ENCODE results near the gene MOV10. TPM values are rescaled to one million over a fixed set of nuclear protein-coding genes. Genes with fewer than 3 reads are reported as not detected.

Gene MOV10
- 10 to 100 TPM; 43.2 to 67.6 TPM for polyA plus RNA-seq

GRCh38 chr1:112674440-112674985 is at the start of gene MOV10:
Gene MOV10, plus strand, starts transcription at chr1:112674659. Its CDS starts 254 bp downstream, at chr1:112674913.
- H3K9me3 ChIP-seq (ENCODE audit: control insufficient read depth in 2 of 2, insufficient read depth in 1 of 2, low read depth in 1 of 2, low read length in 1 of 2), result no peaks in the 10 kb centered on the region
- 0% methylated on average over 30 of the region's 30 CpGs for WGBS, 2 donors
- H3K4me3 ChIP-seq (ENCODE audit: low read depth in 1 of 2, low read length in 2 of 2), result peak within 1 kb of the TSS; percentile 85 to 93
- H3K4me1 ChIP-seq (ENCODE audit: control insufficient read depth in 2 of 2, insufficient read depth in 2 of 2, low read length in 1 of 2), result no peaks in the 10 kb centered on the region
- no peaks in the 10 kb centered on the region for H3K27me3 ChIP-seq (ENCODE audit: control insufficient read depth in 1 of 2, insufficient read depth in 2 of 2, low read length in 2 of 2)
- H3K27ac ChIP-seq (ENCODE audit: low read depth in 2 of 2, low read length in 1 of 2), result peak within 1 kb of the TSS; percentile 90 to 93
- H3K36me3 ChIP-seq (ENCODE audit: control insufficient read depth in 2 of 2, insufficient read depth in 2 of 2, low read length in 1 of 2), result peaks cover 0 to 1% of the 10 kb centered on the region in 2 donors

- H3K4me1 ChIP-seq (ENCODE audit: control insufficient read depth in 2 of 2, insufficient read depth in 2 of 2, low read length in 1 of 2), result peaks cover 2 to 3% of the 10 kb centered on the region in 2 donors
- WGBS, 2 donors, result 92 to 97% methylated on average over 2 of the region's 2 CpGs
- H3K4me3 ChIP-seq (ENCODE audit: low read depth in 1 of 2, low read length in 2 of 2), result no peak overlapping the region
- H3K27me3 ChIP-seq (ENCODE audit: control insufficient read depth in 1 of 2, insufficient read depth in 2 of 2, low read length in 2 of 2), result no peaks in the 10 kb centered on the region
- H3K9me3 ChIP-seq (ENCODE audit: control insufficient read depth in 2 of 2, insufficient read depth in 1 of 2, low read depth in 1 of 2, low read length in 1 of 2), result no peaks in the 10 kb centered on the region
- H3K27ac ChIP-seq (ENCODE audit: low read depth in 2 of 2, low read length in 1 of 2), result no peak overlapping the region
- H3K36me3 ChIP-seq (ENCODE audit: control insufficient read depth in 2 of 2, insufficient read depth in 2 of 2, low read length in 1 of 2), result peaks cover 0 to 2% of the 10 kb centered on the region in 2 donors
Observed at GRCh38 chr1:112625696-112626095, 48.8 kb upstream of the MOV10 start.

GRCh38 chr1:112626193-112626592 is 48.3 kb upstream of the MOV10 start:
- Histone ChIP-seq H3K36me3 (ENCODE audit: control insufficient read depth in 2 of 2, insufficient read depth in 2 of 2, low read length in 1 of 2) (peaks cover 0 to 2% of the 10 kb centered on the region in 2 donors), H3K9me3 (ENCODE audit: control insufficient read depth in 2 of 2, insufficient read depth in 1 of 2, low read depth in 1 of 2, low read length in 1 of 2) (no peaks in the 10 kb centered on the region), H3K4me3 (ENCODE audit: low read depth in 1 of 2, low read length in 2 of 2) (no peak overlapping the region), H3K27ac (ENCODE audit: low read depth in 2 of 2, low read length in 1 of 2) (no peak overlapping the region), H3K27me3 (ENCODE audit: control insufficient read depth in 1 of 2, insufficient read depth in 2 of 2, low read length in 2 of 2) (no peaks in the 10 kb centered on the region), H3K4me1 (ENCODE audit: control insufficient read depth in 2 of 2, insufficient read depth in 2 of 2, low read length in 1 of 2) (peaks cover 2 to 3% of the 10 kb centered on the region in 2 donors)
- whole genome bisulfite sequencing, 2 donors, result 92 to 93% methylated on average over 5 of the region's 5 CpGs

GRCh38 chr1:112626887-112627286 is 47.6 kb upstream of the MOV10 start:
- no peaks in the 10 kb centered on the region for H3K9me3 ChIP-seq (ENCODE audit: control insufficient read depth in 2 of 2, insufficient read depth in 1 of 2, low read depth in 1 of 2, low read length in 1 of 2)
- no peak overlapping the region for H3K27ac ChIP-seq (ENCODE audit: low read depth in 2 of 2, low read length in 1 of 2)
- peaks cover 0 to 2% of the 10 kb centered on the region in 2 donors for H3K36me3 ChIP-seq (ENCODE audit: control insufficient read depth in 2 of 2, insufficient read depth in 2 of 2, low read length in 1 of 2)
- peaks cover 2 to 3% of the 10 kb centered on the region in 2 donors for H3K4me1 ChIP-seq (ENCODE audit: control insufficient read depth in 2 of 2, insufficient read depth in 2 of 2, low read length in 1 of 2)
- H3K27me3 ChIP-seq (ENCODE audit: control insufficient read depth in 1 of 2, insufficient read depth in 2 of 2, low read length in 2 of 2), result no peaks in the 10 kb centered on the region
- H3K4me3 ChIP-seq (ENCODE audit: low read depth in 1 of 2, low read length in 2 of 2), result no peak overlapping the region

GRCh38 chr1:112628516-112628915 is 45.9 kb upstream of the MOV10 start:
- Histone ChIP-seq H3K4me3 (ENCODE audit: low read depth in 1 of 2, low read length in 2 of 2) (no peak overlapping the region), H3K4me1 (ENCODE audit: control insufficient read depth in 2 of 2, insufficient read depth in 2 of 2, low read length in 1 of 2) (peaks cover 2 to 3% of the 10 kb centered on the region in 2 donors)
- WGBS, 2 donors, result 71 to 75% methylated on average over 2 of the region's 2 CpGs

GRCh38 chr1:112629256-112629655 is 45.2 kb upstream of the MOV10 start:
- H3K4me1 ChIP-seq (ENCODE audit: control insufficient read depth in 2 of 2, insufficient read depth in 2 of 2, low read length in 1 of 2), result peaks cover 2 to 3% of the 10 kb centered on the region in 2 donors
- no peaks in the 10 kb centered on the region for H3K27me3 ChIP-seq (ENCODE audit: control insufficient read depth in 1 of 2, insufficient read depth in 2 of 2, low read length in 2 of 2)
- H3K27ac ChIP-seq (ENCODE audit: low read depth in 2 of 2, low read length in 1 of 2), result no peak overlapping the region
- H3K4me3 ChIP-seq (ENCODE audit: low read depth in 1 of 2, low read length in 2 of 2), result no peak overlapping the region
- H3K36me3 ChIP-seq (ENCODE audit: control insufficient read depth in 2 of 2, insufficient read depth in 2 of 2, low read length in 1 of 2), result peaks cover 0 to 2% of the 10 kb centered on the region in 2 donors
- no peaks in the 10 kb centered on the region for H3K9me3 ChIP-seq (ENCODE audit: control insufficient read depth in 2 of 2, insufficient read depth in 1 of 2, low read depth in 1 of 2, low read length in 1 of 2)

More at GRCh38 chr1:112628516-112628915, 45.9 kb upstream of the MOV10 start:
- Histone ChIP-seq H3K36me3 (ENCODE audit: control insufficient read depth in 2 of 2, insufficient read depth in 2 of 2, low read length in 1 of 2) (peaks cover 0 to 2% of the 10 kb centered on the region in 2 donors), H3K27me3 (ENCODE audit: control insufficient read depth in 1 of 2, insufficient read depth in 2 of 2, low read length in 2 of 2) (no peaks in the 10 kb centered on the region), H3K9me3 (ENCODE audit: control insufficient read depth in 2 of 2, insufficient read depth in 1 of 2, low read depth in 1 of 2, low read length in 1 of 2) (no peaks in the 10 kb centered on the region), H3K27ac (ENCODE audit: low read depth in 2 of 2, low read length in 1 of 2) (no peak overlapping the region)

- H3K27me3 ChIP-seq (ENCODE audit: control insufficient read depth in 1 of 2, insufficient read depth in 2 of 2, low read length in 2 of 2), result no peaks in the 10 kb centered on the region
- H3K36me3 ChIP-seq (ENCODE audit: control insufficient read depth in 2 of 2, insufficient read depth in 2 of 2, low read length in 1 of 2), result no peaks in the 10 kb centered on the region
- H3K9me3 ChIP-seq (ENCODE audit: control insufficient read depth in 2 of 2, insufficient read depth in 1 of 2, low read depth in 1 of 2, low read length in 1 of 2), result no peaks in the 10 kb centered on the region
- H3K4me3 ChIP-seq (ENCODE audit: low read depth in 1 of 2, low read length in 2 of 2), result no peak overlapping the region
- H3K27ac ChIP-seq (ENCODE audit: low read depth in 2 of 2, low read length in 1 of 2), result no peak overlapping the region
- 78 to 92% methylated on average over 2 of the region's 2 CpGs for WGBS, 2 donors
- H3K4me1 ChIP-seq (ENCODE audit: control insufficient read depth in 2 of 2, insufficient read depth in 2 of 2, low read length in 1 of 2), result no peaks in the 10 kb centered on the region
Observed at GRCh38 chr1:112633628-112634027, 40.8 kb upstream of the MOV10 start.

- Histone ChIP-seq H3K27me3 (ENCODE audit: control insufficient read depth in 1 of 2, insufficient read depth in 2 of 2, low read length in 2 of 2) (no peaks in the 10 kb centered on the region), H3K36me3 (ENCODE audit: control insufficient read depth in 2 of 2, insufficient read depth in 2 of 2, low read length in 1 of 2) (no peaks in the 10 kb centered on the region), H3K4me3 (ENCODE audit: low read depth in 1 of 2, low read length in 2 of 2) (no peak overlapping the region), H3K27ac (ENCODE audit: low read depth in 2 of 2, low read length in 1 of 2) (no peak overlapping the region), H3K4me1 (ENCODE audit: control insufficient read depth in 2 of 2, insufficient read depth in 2 of 2, low read length in 1 of 2) (no peaks in the 10 kb centered on the region), H3K9me3 (ENCODE audit: control insufficient read depth in 2 of 2, insufficient read depth in 1 of 2, low read depth in 1 of 2, low read length in 1 of 2) (no peaks in the 10 kb centered on the region)
Observed at GRCh38 chr1:112634367-112634766, 40.1 kb upstream of the MOV10 start.

- H3K4me3 ChIP-seq (ENCODE audit: low read depth in 1 of 2, low read length in 2 of 2), result no peak overlapping the region
- no peaks in the 10 kb centered on the region for H3K4me1 ChIP-seq (ENCODE audit: control insufficient read depth in 2 of 2, insufficient read depth in 2 of 2, low read length in 1 of 2)
- no peaks in the 10 kb centered on the region for H3K36me3 ChIP-seq (ENCODE audit: control insufficient read depth in 2 of 2, insufficient read depth in 2 of 2, low read length in 1 of 2)
- H3K9me3 ChIP-seq (ENCODE audit: control insufficient read depth in 2 of 2, insufficient read depth in 1 of 2, low read depth in 1 of 2, low read length in 1 of 2), result no peaks in the 10 kb centered on the region
- WGBS, 2 donors, result 83 to 85% methylated on average over 2 of the region's 2 CpGs
- no peak overlapping the region for H3K27ac ChIP-seq (ENCODE audit: low read depth in 2 of 2, low read length in 1 of 2)
- no peaks in the 10 kb centered on the region for H3K27me3 ChIP-seq (ENCODE audit: control insufficient read depth in 1 of 2, insufficient read depth in 2 of 2, low read length in 2 of 2)
Observed at GRCh38 chr1:112636056-112636455, 38.4 kb upstream of the MOV10 start.

GRCh38 chr1:112636597-112637253 is 37.7 kb upstream of the MOV10 start:
- H3K27me3 ChIP-seq (ENCODE audit: control insufficient read depth in 1 of 2, insufficient read depth in 2 of 2, low read length in 2 of 2), result no peaks in the 10 kb centered on the region
- no peak overlapping the region for H3K27ac ChIP-seq (ENCODE audit: low read depth in 2 of 2, low read length in 1 of 2)
- H3K9me3 ChIP-seq (ENCODE audit: control insufficient read depth in 2 of 2, insufficient read depth in 1 of 2, low read depth in 1 of 2, low read length in 1 of 2), result no peaks in the 10 kb centered on the region
- H3K36me3 ChIP-seq (ENCODE audit: control insufficient read depth in 2 of 2, insufficient read depth in 2 of 2, low read length in 1 of 2), result no peaks in the 10 kb centered on the region
- H3K4me3 ChIP-seq (ENCODE audit: low read depth in 1 of 2, low read length in 2 of 2), result no peak overlapping the region
- no peaks in the 10 kb centered on the region for H3K4me1 ChIP-seq (ENCODE audit: control insufficient read depth in 2 of 2, insufficient read depth in 2 of 2, low read length in 1 of 2)

Data from esophagus (tissue), 2 donors.